GM19023 (cell line): ENCODE data around the gene PIGL.

Source experiments
- ATAC-seq: cut with Tn5 transposase; IDR thresholded peaks from one replicate; pipeline ENCODE4 v1.9.1; 2021; ENCODE audit warnings: mild to moderate bottlenecking, moderate library complexity; ENCODE audit not compliant: unreplicated experiment

The PIGL gene

GRCh38 chr17:16352303-16352666 is 135.3 kb downstream of the PIGL start:
- no peak for ATAC-seq

GRCh38 chr17:16352667-16353316 is 135.8 kb downstream of the PIGL start:
- peak; percentile 56 for ATAC-seq

GRCh38 chr17:16353317-16354174 is 136.5 kb downstream of the PIGL start, which contains the start of gene CENPV:
TSS of gene CENPV (minus strand) at chr17:16353469. CDS start at chr17:16353436, 33 bp downstream.
- peak; percentile 66 for ATAC-seq

GRCh38 chr17:16354585-16354984 is 137.6 kb downstream of the PIGL start:
- no peak for ATAC-seq

GRCh38 chr17:16358394-16358793 is 141.4 kb downstream of the PIGL start:
- ATAC-seq, result no peak

GRCh38 chr17:16361874-16362273 is 144.9 kb downstream of the PIGL start:
- no peak for ATAC-seq

- no peak for ATAC-seq
Measured at GRCh38 chr17:16363749-16364536, 146.9 kb downstream of the PIGL start.

GRCh38 chr17:16364625-16365024 is 147.6 kb downstream of the PIGL start:
- ATAC-seq, result no peak

GRCh38 chr17:16371742-16372141 is 154.7 kb downstream of the PIGL start:
- ATAC-seq, result no peak

GRCh38 chr17:16374146-16374938 is 157.3 kb downstream of the PIGL start:
- ATAC-seq, result no peak
